Stimulated activated CD8-positive, alpha-beta memory T cell treated with anti-CD3 and anti-CD28 coated beads, Interleukin-4, amount 100 ng/mL, for 1 hour (primary cell): ENCODE measurements around the gene LPCAT1.
"Not testable (repeated sequence)": the region's sequence is repeated elsewhere in the genome, so short reads cannot be mapped to it uniquely, and the experiment has no call there.

Experiments used
- DNase-seq, 2 donors: peaks; one replicate each; pipeline ENCODE4 v3.0.0-alpha.2; 2020; ENCODE audit warnings: low read depth in 2 of 2, low spot score in 1 of 2

Gene LPCAT1

DNA sequence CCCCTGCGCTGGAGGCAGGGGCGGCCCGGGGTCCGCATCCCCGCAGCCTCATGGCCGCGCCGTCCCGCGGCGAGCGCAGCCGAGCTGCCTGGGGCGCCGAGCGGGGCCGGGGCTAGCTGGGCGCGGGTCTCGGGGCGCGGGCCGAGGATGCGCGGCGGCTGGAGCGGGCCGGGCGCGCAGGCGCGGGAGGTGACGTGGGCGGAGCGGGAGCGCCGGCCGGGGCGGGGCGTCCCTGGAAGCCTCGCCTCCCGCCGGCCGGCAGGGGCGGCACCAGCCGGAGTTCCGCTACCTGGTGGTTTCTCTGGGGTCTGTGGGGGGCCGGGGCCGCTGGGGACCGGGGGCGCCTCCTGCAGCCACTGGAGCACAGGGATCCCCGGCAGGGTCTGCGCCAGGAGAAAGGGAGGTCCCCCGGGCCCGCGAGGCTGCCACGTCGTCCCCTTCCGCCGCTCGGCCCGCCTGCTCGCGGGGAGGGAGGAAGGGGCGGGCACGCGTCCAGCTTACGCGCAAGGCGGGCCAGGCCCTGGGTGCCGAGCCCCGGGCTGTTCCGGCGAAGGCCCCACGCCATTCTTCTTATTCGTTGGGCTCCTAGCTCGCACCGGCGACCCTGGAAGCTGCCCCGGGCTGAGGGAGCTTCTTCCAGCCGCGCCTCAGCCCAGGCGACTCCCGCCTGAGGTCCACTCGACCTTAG lies at the start of gene LPCAT1:
Gene LPCAT1 (minus strand): TSS at position 168 of the 688 bp plus-strand sequence. CDS start 116 bp downstream, at position 52.
- peak; percentile 30 to 54 for DNase-seq

DNA sequence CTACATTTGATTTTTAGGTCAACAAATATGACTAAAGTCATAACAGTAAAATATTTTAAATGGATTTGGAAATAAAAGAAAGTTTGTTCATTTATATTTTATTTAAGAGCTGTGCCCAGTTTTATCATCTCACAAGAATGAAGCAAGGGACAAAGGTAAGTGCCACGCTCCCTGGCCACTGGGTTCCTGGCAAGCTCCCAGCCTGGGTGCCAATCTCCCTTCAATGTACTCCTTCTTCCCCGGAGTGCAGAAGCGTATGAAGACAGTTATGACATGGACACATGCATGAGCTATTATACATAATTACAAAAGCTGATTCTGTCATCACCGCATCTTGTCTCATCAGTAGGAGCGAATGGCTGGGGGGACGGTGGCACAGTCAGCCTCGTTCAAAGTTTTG lies 48.1 kb upstream of the LPCAT1 start:
- not testable (repeated sequence) for DNase-seq

- DNase-seq, result no peak
Observed at GRCh38 chr5:1570975-1571374, 47.2 kb upstream of the LPCAT1 start.

DNA sequence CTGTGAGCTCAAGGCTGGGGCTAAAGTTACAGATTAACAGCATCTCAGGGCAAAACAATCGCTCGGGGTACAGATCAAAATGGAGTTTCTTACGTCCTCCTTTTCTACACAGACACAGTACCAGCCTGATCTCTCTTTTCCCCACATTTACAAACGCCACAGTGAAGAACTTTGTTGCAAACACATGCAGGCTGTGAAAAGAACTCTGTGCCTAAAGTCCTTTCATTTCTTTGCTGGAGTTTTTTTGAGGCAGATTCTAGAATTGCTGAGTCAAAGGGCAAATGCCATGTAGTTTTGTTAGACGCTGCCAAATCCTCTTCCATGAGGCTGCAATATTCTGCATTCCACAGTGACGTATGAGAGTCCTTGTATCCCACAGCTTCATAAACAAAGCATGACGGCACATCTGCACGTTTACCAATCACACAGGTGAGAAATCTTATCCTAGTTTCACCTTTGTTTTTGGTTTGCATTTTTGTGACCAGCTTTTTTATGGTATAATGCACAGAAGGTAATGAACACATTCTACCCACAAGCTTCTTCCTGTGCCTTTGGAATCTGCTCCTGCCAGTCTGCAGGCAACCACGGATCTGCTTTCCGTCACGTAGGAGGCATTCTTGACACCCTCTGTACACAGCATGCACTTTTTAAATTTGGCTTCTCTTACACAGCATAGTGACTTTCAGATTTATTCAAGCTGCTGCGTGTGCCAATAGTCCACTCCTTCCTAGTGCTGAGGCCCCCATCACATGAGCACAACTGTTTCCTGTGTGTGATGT lies 44.6 kb upstream of the LPCAT1 start:
- no peak for DNase-seq

- not testable (repeated sequence) for DNase-seq
Observed at GRCh38 chr5:1567527-1568200, 43.9 kb upstream of the LPCAT1 start.

DNA sequence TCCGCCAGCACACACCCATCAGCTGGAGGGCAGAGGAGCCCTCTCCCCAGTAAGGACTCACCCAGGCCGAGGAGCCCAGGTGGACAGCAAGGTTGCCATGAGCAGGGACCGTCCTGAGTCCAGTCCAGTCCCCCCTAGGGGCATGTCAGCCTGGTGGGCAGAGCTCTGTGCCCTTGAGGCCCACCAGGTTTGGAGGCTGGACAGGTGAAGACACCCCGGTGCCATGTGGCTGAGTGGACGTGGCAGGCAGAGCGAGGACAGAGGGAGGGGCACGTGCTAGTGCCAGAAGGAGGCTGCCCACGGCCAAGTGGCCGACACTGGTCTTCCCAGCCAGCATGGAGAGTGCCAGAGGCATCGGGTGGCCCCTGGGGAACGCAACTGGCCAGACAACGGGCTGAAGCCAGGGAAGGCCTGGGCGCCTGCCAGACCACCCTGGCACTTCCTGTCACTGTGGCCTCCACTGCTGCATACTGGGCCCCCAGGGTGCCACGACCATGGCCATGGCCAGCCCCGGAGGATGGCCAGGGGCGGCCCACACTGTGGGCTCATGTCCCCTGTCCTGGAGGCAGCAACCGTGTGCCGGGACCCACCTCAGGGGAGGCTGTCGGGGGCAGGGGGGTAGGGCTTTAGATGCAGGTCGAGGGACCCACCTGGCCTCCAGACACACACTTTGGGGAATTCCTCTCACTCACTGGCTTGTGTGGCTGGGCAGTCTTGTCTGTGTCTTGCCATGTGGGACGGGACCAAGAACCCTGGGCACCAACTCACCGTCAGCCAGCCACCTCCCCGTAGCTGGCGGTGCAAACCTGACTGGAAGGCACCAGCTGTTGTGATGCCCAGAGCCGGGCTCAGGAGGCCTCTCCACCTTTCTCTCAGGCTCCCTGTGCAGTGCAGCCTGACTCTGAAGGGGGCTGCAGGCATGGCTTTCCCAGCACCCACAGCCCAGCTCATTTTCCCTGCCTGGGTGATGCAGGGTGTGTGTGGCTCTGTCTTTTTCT lies 42.3 kb upstream of the LPCAT1 start:
- DNase-seq, result no peak

GRCh38 chr5:1564824-1565736 lies 41.3 kb upstream of the LPCAT1 start:
- no peak for DNase-seq

DNA sequence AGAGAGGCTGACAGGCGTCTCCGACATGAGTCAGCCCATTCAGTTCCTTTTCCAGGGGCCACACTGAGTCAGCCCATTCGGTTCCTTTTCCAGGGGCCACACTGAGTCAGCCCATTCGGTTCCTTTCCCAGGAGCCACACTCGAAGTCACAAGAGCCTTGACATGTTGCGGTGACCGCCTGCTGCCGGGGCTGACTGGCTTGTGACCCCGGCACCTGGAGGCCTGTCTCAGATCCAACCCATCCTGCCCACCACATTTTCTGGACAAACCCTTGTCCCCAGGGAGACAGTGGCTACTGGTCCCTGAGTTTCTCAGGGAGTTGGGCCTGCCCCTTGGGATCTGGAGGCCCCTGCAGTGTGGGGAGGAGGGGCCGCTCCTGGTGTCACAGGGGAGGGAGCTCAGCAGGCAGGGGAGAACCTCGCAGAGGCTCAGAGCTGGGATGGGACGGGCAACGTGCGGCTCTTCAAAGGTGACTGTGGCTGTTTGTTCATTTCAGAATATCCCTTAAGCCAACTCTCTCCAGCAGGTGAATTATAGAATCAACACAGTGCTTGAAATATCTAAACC lies 40.5 kb upstream of the LPCAT1 start:
- DNase-seq, result no peak

- DNase-seq, result no peak
Observed at GRCh38 chr5:1563617-1564181, 39.9 kb upstream of the LPCAT1 start.

GRCh38 chr5:1563051-1563461 lies 39.3 kb upstream of the LPCAT1 start:
- no peak for DNase-seq

DNA sequence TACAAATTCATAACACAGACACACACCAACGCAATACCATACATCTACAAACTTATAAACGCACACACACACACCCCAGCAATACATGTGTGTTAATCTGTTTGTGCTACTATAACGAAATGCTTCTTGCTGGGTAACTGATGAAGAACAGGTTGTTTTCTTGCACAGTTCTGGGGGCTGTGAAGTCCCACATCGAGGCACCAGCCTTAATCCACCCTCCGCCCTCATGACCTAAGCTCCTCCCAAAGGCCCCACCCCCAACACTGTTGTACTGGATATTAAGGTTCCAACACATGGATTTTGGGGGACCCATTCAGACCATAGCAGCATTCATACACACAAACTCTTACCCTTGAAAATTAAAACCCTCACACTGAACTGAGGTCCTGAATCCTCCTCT lies 38.8 kb upstream of the LPCAT1 start:
- no peak for DNase-seq

DNA sequence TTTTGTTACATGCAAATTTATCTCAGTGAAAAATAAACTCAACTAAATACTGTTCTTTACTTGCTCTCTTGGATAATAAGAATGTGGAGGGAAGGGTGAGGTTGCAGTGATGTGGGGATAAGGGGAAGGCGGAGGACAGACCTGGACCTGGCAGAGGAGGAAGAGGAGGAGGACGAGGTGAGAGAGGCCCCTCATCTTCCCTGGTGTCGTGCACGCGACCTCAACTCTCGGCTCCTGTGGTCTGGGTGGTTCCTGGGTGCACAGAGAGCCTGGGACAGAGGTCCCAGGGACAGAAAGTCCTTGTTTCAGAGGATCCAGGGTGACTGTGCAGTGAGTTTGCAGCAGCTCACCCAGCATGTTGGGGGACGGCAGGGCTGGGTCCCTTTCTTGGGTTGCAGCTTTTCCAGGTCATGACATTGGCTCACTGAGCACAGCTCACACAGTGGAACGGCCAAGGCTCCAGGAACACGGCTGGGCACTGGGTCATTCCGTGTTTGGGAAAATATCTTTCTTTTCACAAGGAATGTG lies 37.7 kb upstream of the LPCAT1 start:
- no peak for DNase-seq

DNA sequence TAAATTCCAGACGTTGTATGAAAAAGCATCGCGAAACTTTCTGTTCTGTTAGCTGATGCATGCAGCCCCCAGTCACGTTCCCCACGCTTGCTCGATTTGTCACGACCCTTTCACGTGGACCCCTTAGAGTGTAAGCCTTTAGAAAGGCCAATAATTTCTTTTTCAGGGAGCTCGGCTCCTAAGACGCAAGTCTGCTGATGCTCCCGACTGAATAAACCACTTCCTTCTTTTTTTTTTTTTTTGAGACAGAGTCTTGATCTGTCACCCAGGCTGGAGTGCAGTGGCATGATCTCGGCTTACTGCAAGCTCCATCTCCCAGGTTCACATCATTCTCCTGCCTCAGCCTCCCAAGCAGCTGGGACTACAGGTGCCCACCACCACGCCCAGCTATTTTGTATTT lies 36.7 kb upstream of the LPCAT1 start:
- DNase-seq, result not testable (repeated sequence)

- no peak for DNase-seq
Observed at GRCh38 chr5:1558944-1559343, 35.2 kb upstream of the LPCAT1 start.

GRCh38 chr5:1557114-1557873 lies 33.5 kb upstream of the LPCAT1 start:
- DNase-seq, result no peak

DNA sequence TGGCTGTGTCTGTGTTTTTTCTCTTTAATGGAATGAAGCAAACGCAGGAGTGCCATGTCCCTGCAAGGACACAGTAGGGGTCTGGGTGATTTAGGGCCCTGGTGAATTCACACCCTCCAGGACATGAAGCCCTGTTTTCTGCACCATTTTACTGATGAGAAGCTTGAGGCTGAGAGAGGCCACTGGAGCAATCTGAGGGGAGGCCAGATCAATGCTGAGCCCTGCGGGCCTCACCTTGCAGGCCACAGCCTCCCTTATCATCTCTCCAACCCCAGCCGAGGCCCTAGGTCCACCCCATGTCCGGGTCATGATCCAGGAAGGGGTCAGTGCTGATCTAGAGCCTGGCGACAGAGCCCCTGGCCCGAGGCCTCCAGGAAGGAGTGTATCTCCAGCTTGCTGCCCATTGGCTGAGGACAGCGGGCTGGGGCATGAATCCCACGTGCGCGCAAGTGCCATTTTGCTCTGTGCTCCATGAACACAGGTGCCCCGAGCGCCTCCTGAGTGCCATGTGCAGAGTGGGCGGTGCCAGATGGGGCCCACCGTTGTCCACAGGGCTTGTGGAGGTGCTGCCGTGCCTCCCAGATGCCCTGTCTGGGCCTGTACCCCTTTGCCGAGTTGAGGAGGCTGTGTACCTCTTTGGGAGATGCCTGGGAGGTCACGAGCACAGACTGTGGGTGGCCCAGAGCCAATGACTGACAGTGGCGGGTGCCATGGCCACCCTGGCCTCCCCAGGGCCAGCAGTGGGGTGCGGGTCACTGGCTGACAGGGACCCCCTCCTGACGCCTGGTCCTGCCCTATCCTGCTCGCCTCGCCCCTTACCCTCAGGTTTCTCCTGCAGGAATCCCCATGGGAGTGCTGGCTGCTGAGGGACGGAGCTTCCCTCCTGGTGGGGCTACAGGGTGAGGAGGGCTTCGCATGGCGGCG lies 32.3 kb upstream of the LPCAT1 start:
- DNase-seq, result no peak
